ENCODE measurements around the gene RPTOR.

RPTOR gene

DNA sequence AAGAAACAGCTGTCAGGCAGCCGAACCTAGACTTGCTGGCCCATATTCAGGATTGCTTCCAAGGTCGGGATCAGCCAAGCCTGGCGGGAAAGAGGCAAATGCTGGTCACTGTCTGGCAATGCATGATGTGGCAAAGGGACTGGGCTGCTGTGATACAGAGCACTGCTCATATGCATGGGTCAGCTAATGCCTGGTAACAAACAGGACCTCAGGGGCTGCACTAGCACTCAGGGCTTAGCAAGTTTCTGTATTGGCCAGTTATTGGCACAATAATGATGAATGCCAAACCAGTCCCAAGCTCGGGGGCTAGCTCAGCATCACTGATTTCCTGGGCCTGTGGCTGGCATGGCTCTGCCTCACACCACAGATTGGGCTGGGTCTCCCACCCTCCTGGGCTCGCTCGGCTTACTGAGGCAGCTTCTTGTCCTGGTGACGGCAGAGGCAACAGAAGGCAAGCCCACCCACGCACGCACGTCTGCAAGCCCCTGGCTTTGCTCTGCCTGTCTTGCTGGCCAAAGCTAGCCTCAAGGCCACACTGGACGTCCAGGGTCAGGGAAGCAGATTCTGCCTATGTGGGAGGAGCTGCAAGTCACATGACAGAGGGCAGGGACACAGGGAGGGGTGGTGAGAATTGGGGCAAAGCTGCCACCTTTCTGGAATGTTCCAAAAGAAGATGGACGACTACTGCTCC is 21.4 kb upstream of the RPTOR start:
- Histone ChIP-seq H3K27me3 (ENCODE audit: low read depth, low read length) (no peaks in the 10 kb centered on the region), H3K9me3 (ENCODE audit: insufficient read depth, low read length) (no peaks in the 10 kb centered on the region), H4K20me1 (ENCODE audit: insufficient read depth, low read length) (no peaks in the 10 kb centered on the region), H3K79me2 (ENCODE audit: low read length) (no peaks in the 10 kb centered on the region), H3K4me3 (ENCODE audit: low read length) (no peak overlapping the region), H3K9ac (ENCODE audit: low read length) (no peak overlapping the region), H3K4me1 (ENCODE audit: low read length) (no peaks in the 10 kb centered on the region), H3K27ac (ENCODE audit: low read length) (no peak overlapping the region), H3K36me3 (replicated peaks; ENCODE audit: low read depth, low read length) (no peaks in the 10 kb centered on the region), H2AFZ (ENCODE audit: low read depth, low read length) (no peak overlapping the region), H3K4me2 (ENCODE audit: low read length) (no peak overlapping the region)
- TF ChIP-seq, protein P1, sequence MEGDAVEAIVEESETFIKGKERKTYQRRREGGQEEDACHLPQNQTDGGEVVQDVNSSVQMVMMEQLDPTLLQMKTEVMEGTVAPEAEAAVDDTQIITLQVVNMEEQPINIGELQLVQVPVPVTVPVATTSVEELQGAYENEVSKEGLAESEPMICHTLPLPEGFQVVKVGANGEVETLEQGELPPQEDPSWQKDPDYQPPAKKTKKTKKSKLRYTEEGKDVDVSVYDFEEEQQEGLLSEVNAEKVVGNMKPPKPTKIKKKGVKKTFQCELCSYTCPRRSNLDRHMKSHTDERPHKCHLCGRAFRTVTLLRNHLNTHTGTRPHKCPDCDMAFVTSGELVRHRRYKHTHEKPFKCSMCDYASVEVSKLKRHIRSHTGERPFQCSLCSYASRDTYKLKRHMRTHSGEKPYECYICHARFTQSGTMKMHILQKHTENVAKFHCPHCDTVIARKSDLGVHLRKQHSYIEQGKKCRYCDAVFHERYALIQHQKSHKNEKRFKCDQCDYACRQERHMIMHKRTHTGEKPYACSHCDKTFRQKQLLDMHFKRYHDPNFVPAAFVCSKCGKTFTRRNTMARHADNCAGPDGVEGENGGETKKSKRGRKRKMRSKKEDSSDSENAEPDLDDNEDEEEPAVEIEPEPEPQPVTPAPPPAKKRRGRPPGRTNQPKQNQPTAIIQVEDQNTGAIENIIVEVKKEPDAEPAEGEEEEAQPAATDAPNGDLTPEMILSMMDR (IDR thresholded peaks at IDR 0.05; ENCODE audit: low read depth, low read length), result no peak
- no peak for TF ChIP-seq EZH2phosphoT487 (IDR thresholded peaks at IDR 0.05; ENCODE audit: low read depth)

DNA sequence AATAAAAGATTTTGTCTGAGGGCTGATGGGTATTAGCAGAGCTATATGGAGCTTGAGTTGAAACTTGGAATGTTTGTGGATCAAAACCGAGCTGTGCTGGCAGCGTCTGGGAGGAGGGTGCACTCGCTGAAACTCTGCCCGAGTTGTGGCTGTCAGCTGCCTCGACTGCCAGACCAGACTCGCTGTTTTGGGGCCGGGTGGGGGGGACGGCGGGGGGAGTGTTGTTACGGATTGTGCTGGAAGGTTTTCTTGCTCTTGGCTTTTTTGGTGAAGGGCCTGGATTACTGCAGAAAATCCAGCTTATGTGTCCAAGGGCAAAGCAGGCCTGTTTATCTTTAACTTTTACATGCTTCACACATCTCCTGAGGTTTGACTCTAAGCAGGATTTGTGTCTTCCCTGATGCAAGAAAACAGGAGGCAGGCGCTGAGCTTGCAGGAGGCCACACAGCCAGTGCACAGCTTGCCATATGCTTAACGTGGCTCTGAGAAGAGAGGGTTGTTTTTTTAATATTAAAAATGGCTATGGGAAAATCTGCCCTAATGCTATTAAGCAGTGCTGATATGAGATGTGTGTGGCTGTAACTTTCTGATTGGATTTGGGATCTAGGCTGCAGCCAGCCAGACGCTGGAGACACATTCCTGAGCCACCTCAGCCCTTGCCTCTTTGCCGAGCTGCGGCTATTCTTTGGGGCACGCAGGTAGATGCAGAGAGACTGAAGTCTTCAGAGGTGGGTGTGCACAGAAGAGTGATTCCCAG is 20.5 kb upstream of the RPTOR start:
- H2AFZ ChIP-seq (ENCODE audit: low read depth, low read length), result no peak overlapping the region

DNA sequence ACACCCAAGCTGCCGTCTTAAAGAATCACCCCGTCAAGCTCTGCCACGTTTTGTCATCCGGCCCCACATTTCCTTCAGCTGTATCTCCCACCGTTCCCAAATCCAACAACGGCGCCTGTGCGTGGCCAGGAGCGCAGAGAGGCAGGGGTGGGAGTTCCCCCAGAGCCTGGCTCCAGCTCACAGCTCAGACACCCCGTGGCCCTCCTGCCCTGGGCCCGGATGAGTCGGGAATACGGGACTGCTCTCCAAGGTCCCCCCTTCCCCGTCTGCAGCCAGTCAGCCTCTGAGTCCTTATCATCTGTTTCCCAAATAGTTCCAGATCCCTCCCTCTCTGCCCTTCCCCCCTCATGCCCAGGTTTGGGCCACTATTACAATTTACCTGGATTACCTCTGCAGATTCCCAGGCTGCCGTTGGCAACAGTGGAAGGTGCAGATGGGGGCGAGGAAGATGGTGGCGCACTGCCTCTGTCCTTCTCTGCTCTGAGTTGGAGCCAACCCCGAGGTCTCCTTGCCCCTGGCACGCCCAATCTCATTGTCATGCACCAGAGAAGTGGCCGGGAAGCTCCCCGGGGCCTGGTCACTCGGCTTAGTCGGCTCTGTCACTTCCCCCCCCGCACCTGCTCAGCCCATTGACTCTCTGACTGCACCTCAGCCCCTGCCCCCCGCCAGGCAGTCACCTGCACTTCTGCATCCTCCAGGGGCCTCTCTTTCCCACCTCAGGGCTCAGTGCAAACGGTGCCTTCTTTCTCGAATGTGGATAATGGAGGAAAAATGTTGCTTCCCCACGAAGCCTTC is 18.3 kb upstream of the RPTOR start:
- H3K9ac ChIP-seq (ENCODE audit: low read length), result no peak overlapping the region
- H3K4me2 ChIP-seq (ENCODE audit: low read length), result no peak overlapping the region
- H3K4me1 ChIP-seq (ENCODE audit: low read length), result no peaks in the 10 kb centered on the region
- no peaks in the 10 kb centered on the region for H3K79me2 ChIP-seq (ENCODE audit: low read length)
- no peaks in the 10 kb centered on the region for H3K27me3 ChIP-seq (ENCODE audit: low read depth, low read length)
- H3K27ac ChIP-seq (ENCODE audit: low read length), result no peak overlapping the region
- H4K20me1 ChIP-seq (ENCODE audit: insufficient read depth, low read length), result no peaks in the 10 kb centered on the region
- TF ChIP-seq EZH2phosphoT487 (IDR thresholded peaks at IDR 0.05; ENCODE audit: low read depth), result no peak
- TF ChIP-seq, protein P1 (IDR thresholded peaks at IDR 0.05; ENCODE audit: low read depth, low read length), result no peak
- H3K36me3 ChIP-seq (replicated peaks; ENCODE audit: low read depth, low read length), result no peaks in the 10 kb centered on the region
- H2AFZ ChIP-seq (ENCODE audit: low read depth, low read length), result no peak overlapping the region
- H3K9me3 ChIP-seq (ENCODE audit: insufficient read depth, low read length), result no peaks in the 10 kb centered on the region
- H3K4me3 ChIP-seq (ENCODE audit: low read length), result no peak overlapping the region

More for the DNA sequence above, 20.5 kb upstream of the RPTOR start:
- no peak overlapping the region for H3K4me2 ChIP-seq (ENCODE audit: low read length)
- H3K27ac ChIP-seq (ENCODE audit: low read length), result no peak overlapping the region
- H3K79me2 ChIP-seq (ENCODE audit: low read length), result no peaks in the 10 kb centered on the region
- no peak overlapping the region for H3K9ac ChIP-seq (ENCODE audit: low read length)
- H4K20me1 ChIP-seq (ENCODE audit: insufficient read depth, low read length), result no peaks in the 10 kb centered on the region
- no peak overlapping the region for H3K4me3 ChIP-seq (ENCODE audit: low read length)
- TF ChIP-seq, protein P1 (IDR thresholded peaks at IDR 0.05; ENCODE audit: low read depth, low read length), result no peak
- TF ChIP-seq EZH2phosphoT487 (IDR thresholded peaks at IDR 0.05; ENCODE audit: low read depth), result no peak
- H3K36me3 ChIP-seq (replicated peaks; ENCODE audit: low read depth, low read length), result no peaks in the 10 kb centered on the region
- no peaks in the 10 kb centered on the region for H3K27me3 ChIP-seq (ENCODE audit: low read depth, low read length)
- H3K9me3 ChIP-seq (ENCODE audit: insufficient read depth, low read length), result no peaks in the 10 kb centered on the region
- no peaks in the 10 kb centered on the region for H3K4me1 ChIP-seq (ENCODE audit: low read length)
